ENCODE data around the gene BANF2. TPM values are rescaled to one million over a fixed set of nuclear protein-coding genes. Genes with fewer than 3 reads are reported as not detected.

BANF2 gene
- total RNA-seq, 1 experiment from 2014 or later = not detected

GRCh38 chr20:17716331-17716730 is 16.6 kb downstream of the BANF2 start:
- no peak overlapping the region for H3K56ac ChIP-seq (ENCODE audit: insufficient read length, low read depth, low read length)
- no peaks in the 10 kb centered on the region for H3K79me1 ChIP-seq (ENCODE audit: insufficient read depth, low read depth, low read length, poor library complexity, severe bottlenecking)
- H2BK15ac ChIP-seq (ENCODE audit: low read depth, low read length) = no peak overlapping the region
- H3K9me3 Mint-ChIP-seq = no peaks in the 10 kb centered on the region; a peak in 1 of 5 replicates
- no CpG with 5 or more reads among the region's 7 CpGs for WGBS (ENCODE audit: extremely low coverage, insufficient read length, low lambda C conversion rate)
- H2BK20ac ChIP-seq (ENCODE audit: low read depth, low read length, poor library complexity, severe bottlenecking) = no peak overlapping the region
- no peak overlapping the region for H2AK5ac ChIP-seq (ENCODE audit: insufficient read length, low read length)
- no peak overlapping the region for H3K23ac ChIP-seq (ENCODE audit: insufficient read length, low read depth, low read length)
- no peaks in the 10 kb centered on the region for H3K4me1 ChIP-seq (ENCODE audit: insufficient read depth, low read length)
- H3K4me1 Mint-ChIP-seq = peaks cover 4 to 5% of the 10 kb centered on the region in 2 experiments
- H3K36me3 Mint-ChIP-seq (ENCODE audit: insufficient read depth in 1 of 3, low read depth in 3 of 3) = no peaks in the 10 kb centered on the region
- no peaks in the 10 kb centered on the region for H3K23me2 ChIP-seq (ENCODE audit: insufficient read length, low read depth, low read length, poor library complexity, severe bottlenecking)
- no peak overlapping the region for H3K27ac Mint-ChIP-seq
- no peak overlapping the region for H4K5ac ChIP-seq (ENCODE audit: insufficient read length, low read depth, low read length)
- H4K20me1 ChIP-seq (ENCODE audit: control insufficient read depth, insufficient read depth, insufficient read length) = no peaks in the 10 kb centered on the region
- TF ChIP-seq CTCF (conservative IDR thresholded peaks at IDR 0.05) = no peak
- H3K14ac ChIP-seq (ENCODE audit: insufficient read depth, low read length) = no peak overlapping the region
- no peak overlapping the region for H3K4ac ChIP-seq (ENCODE audit: low read depth, low read length)
- H3K4me2 ChIP-seq (ENCODE audit: insufficient read depth, insufficient read length, low read length) = no peak overlapping the region
- no peak overlapping the region for H4K91ac ChIP-seq (ENCODE audit: insufficient read length, low read depth, low read length)
- no peaks in the 10 kb centered on the region for H3K9me3 ChIP-seq (ENCODE audit: control insufficient read depth, low read depth, low read length)
- no peak overlapping the region for H2BK120ac ChIP-seq (ENCODE audit: low read depth, low read length, poor library complexity, severe bottlenecking)
- no peaks in the 10 kb centered on the region for H3K79me2 ChIP-seq (ENCODE audit: insufficient read depth, low read length)
- no peak overlapping the region for H3T11ph ChIP-seq (ENCODE audit: low read length)
- no peak overlapping the region for H2BK12ac ChIP-seq (ENCODE audit: insufficient read length, low read depth, low read length)
- H2AFZ ChIP-seq (ENCODE audit: low read length) = no peak overlapping the region
- H3K9ac ChIP-seq (ENCODE audit: extremely low read depth, insufficient read length, low read length) = no peak overlapping the region
- no peaks in the 10 kb centered on the region for H3K27me3 ChIP-seq (ENCODE audit: insufficient read depth, low read length)
- no peak overlapping the region for H3K18ac ChIP-seq (ENCODE audit: insufficient read length, low read depth, low read length)
- no peak overlapping the region for H3K4me3 Mint-ChIP-seq
- H2BK5ac ChIP-seq (ENCODE audit: insufficient read length, low read length) = no peak overlapping the region
- no peak for DNase-seq
- peaks cover 2% of the 10 kb centered on the region for H3K27me3 Mint-ChIP-seq (ENCODE audit: low read depth)
- no peak overlapping the region for H4K8ac ChIP-seq (replicated peaks; ENCODE audit: insufficient read length, low read depth, low read length)
- H3K27ac ChIP-seq (ENCODE audit: insufficient read length, low read depth, low read length) = no peak overlapping the region
